DND-41 (cell line): ENCODE data around the gene TM9SF2.
A peak's percentile ranks its signal among the peaks of the same experiment; 100 is the strongest.

Source experiments
- ATAC-seq: fragments of 200-7000 bp; cut with Tn5 transposase; 3 replicates; pipeline ENCODE4 v1.9.1; 2021; ENCODE audit warnings: low read depth; ENCODE audit not compliant: insufficient read depth
- DNase-seq: peaks from one replicate; pipeline ENCODE4 v3.0.0-alpha.2; 2020
- H2AFZ ChIP-seq: 2 replicates; pipeline ENCODE4 v1.6.0; 2012; ENCODE audit warnings: low read depth, low read length
- H3K27ac ChIP-seq: 2 replicates; pipeline ENCODE4 v1.5.1; 2012; ENCODE audit warnings: low read length, inconsistent platforms
- H3K27me3 ChIP-seq: fragments of 200-600 bp; sonication (generic); 2 replicates; pipeline ENCODE4 v1.6.0; 2012; ENCODE audit warnings: low read length, mild to moderate bottlenecking, inconsistent platforms; ENCODE audit not compliant: insufficient read depth, poor library complexity
- H3K36me3 ChIP-seq: 2 replicates; pipeline ENCODE4 v1.5.1; 2012; ENCODE audit warnings: low read length, inconsistent platforms; ENCODE audit not compliant: insufficient read depth
- H3K4me1 ChIP-seq: 2 replicates; pipeline ENCODE4 v1.5.1; 2012; ENCODE audit warnings: mild to moderate bottlenecking, low read length; ENCODE audit not compliant: insufficient read depth
- H3K4me2 ChIP-seq: 2 replicates; pipeline ENCODE4 v1.6.0; 2012; ENCODE audit warnings: mild to moderate bottlenecking, moderate library complexity, low read length, inconsistent platforms; ENCODE audit not compliant: insufficient read depth
- H3K4me3 ChIP-seq, 2 experiments: fragments of 200-600 bp in 1 of 2; shearing (Covaris generic) in 1 of 2; 2 replicates each; pipeline ENCODE4 v1.5.1; 2012 to 2016; ENCODE audit warnings: inconsistent platforms in 2 of 2, low read length in 2 of 2, mild to moderate bottlenecking in 2 of 2, low read depth in 1 of 2, moderate library complexity in 1 of 2
- H3K79me2 ChIP-seq: 2 replicates; pipeline ENCODE4 v1.6.0; 2012; ENCODE audit warnings: low read length, inconsistent platforms; ENCODE audit not compliant: insufficient read depth
- H3K9ac ChIP-seq: 2 replicates; pipeline ENCODE4 v1.6.0; 2012; ENCODE audit warnings: low read depth, mild to moderate bottlenecking, inconsistent platforms, low read length, moderate library complexity
- H3K9me3 ChIP-seq: 2 replicates; pipeline ENCODE4 v1.5.1; 2012; ENCODE audit warnings: low read length, moderate library complexity, mild to moderate bottlenecking, inconsistent platforms; ENCODE audit not compliant: insufficient read depth, severe bottlenecking
- H4K20me1 ChIP-seq: 2 replicates; pipeline ENCODE4 v1.6.0; 2012; ENCODE audit warnings: low read length; ENCODE audit not compliant: insufficient read depth
- CTCF ChIP-seq: IDR thresholded peaks from 2 replicates; pipeline ENCODE4 v1.5.1; 2012; ENCODE audit warnings: borderline replicate concordance, low read length, moderate library complexity, mild to moderate bottlenecking; ENCODE audit not compliant: poor library complexity, severe bottlenecking; ENCODE audit errors: extremely low read depth
- EZH2 ChIP-seq: IDR thresholded peaks from 3 replicates; pipeline ENCODE4 v1.6.1; 2012; ENCODE audit warnings: borderline replicate concordance, low read depth, mild to moderate bottlenecking, moderate library complexity, low read length, inconsistent platforms; ENCODE audit not compliant: severe bottlenecking

TM9SF2 gene

GRCh38 chr13:99604636-99605035 is 103.4 kb downstream of the TM9SF2 start:
- Histone ChIP-seq H4K20me1 (no peaks in the 10 kb centered on the region), H3K9me3 (no peaks in the 10 kb centered on the region), H3K27me3 (no peaks in the 10 kb centered on the region), H3K36me3 (no peaks in the 10 kb centered on the region; the same call in 1 of the 2 replicates), H3K9ac (no peak overlapping the region), H3K27ac (no peak overlapping the region), H3K79me2 (peaks cover 7% of the 10 kb centered on the region), H3K4me3 (no peak overlapping the region), H2AFZ (no peak overlapping the region), H3K4me1 (peaks cover 22% of the 10 kb centered on the region), H3K4me2 (no peak overlapping the region)
- ATAC-seq (no peak), DNase-seq (no peak)
- no peak for TF ChIP-seq EZH2
- no peak for TF ChIP-seq CTCF

- no peaks in the 10 kb centered on the region for H4K20me1 ChIP-seq
- ATAC-seq (peak; percentile 50), DNase-seq (peak; percentile 32)
- peak overlapping the region; percentile 29 to 100; a peak in 3 of 4 replicates for H3K4me3 ChIP-seq
- peak overlapping the region; percentile 27 for H3K27ac ChIP-seq
- H3K9me3 ChIP-seq = no peaks in the 10 kb centered on the region
- TF ChIP-seq CTCF = peak; percentile 39
- TF ChIP-seq EZH2 = no peak
- H2AFZ ChIP-seq = peak overlapping the region; percentile 79
- peaks cover 7% of the 10 kb centered on the region for H3K79me2 ChIP-seq
- no peaks in the 10 kb centered on the region for H3K27me3 ChIP-seq
- H3K36me3 ChIP-seq = no peaks in the 10 kb centered on the region; the same call in 1 of the 2 replicates
- peaks cover 22% of the 10 kb centered on the region for H3K4me1 ChIP-seq
- peak overlapping the region; percentile 97 for H3K9ac ChIP-seq
- H3K4me2 ChIP-seq = peak overlapping the region; percentile 89
Observed at GRCh38 chr13:99605420-99606323, 104.4 kb downstream of the TM9SF2 start.

- Histone ChIP-seq H3K4me3 (peak within 1 kb of the TSS; percentile 98 to 100), H3K36me3 (no peaks in the 10 kb centered on the region; the same call in 1 of the 2 replicates), H2AFZ (peak within 1 kb of the TSS; percentile 100), H3K79me2 (peaks cover 7% of the 10 kb centered on the region), H3K27me3 (no peaks in the 10 kb centered on the region), H3K4me1 (peaks cover 22% of the 10 kb centered on the region), H3K9ac (peak within 1 kb of the TSS; percentile 97), H3K27ac (peak within 1 kb of the TSS; percentile 96), H3K9me3 (no peaks in the 10 kb centered on the region), H3K4me2 (peak within 1 kb of the TSS; percentile 89), H4K20me1 (no peaks in the 10 kb centered on the region)
- ATAC-seq = peak; percentile 89
- DNase-seq = peak; percentile 86
- TF ChIP-seq EZH2 (no peak), CTCF (peak; percentile 7)
Observed at GRCh38 chr13:99606324-99607066, 105.2 kb downstream of the TM9SF2 start, which contains the start of gene CLYBL. CLYBL (plus strand) TSS chr13:99606690.
